AG04449 (cell line): ENCODE data around the gene NUDT22.
"Not testable (repeated sequence)": the region's sequence is repeated elsewhere in the genome, so short reads cannot be mapped to it uniquely, and the experiment has no call there.

Experiments
- CTCF ChIA-PET: fragments of 350-600 bp; formaldehyde crosslinking; extraction: SDS; loops from one replicate; lab custom pipeline; 2021; ENCODE audit warnings: antibody characterized with exemption; lab: Yijun Ruan, JAX
- POLR2A ChIA-PET: fragments of 400-600, 350-600 bp; formaldehyde crosslinking; extraction: SDS; loops from one replicate; lab custom pipeline; 2020; ENCODE audit warnings: antibody characterized with exemption, inconsistent platforms; lab: Yijun Ruan, JAX
- DNase-seq: peaks from one replicate; pipeline ENCODE4 v3.0.0-alpha.2; 2010; ENCODE audit warnings: low read depth, low spot score
- H3K4me3 ChIP-seq: 2 replicates; pipeline ENCODE4 v1.5.1; 2011; ENCODE audit warnings: low read depth, mild to moderate bottlenecking, control low read depth, low read length
- TF ChIP-seq, protein P1 (sequence below): IDR thresholded peaks from one replicate; pipeline ENCODE4 v1.5.1; 2011; ENCODE audit warnings: mild to moderate bottlenecking, moderate library complexity, low read length, control low read depth, inconsistent platforms; ENCODE audit not compliant: insufficient read depth; ENCODE audit errors: missing control alignments

NUDT22 gene

DNA sequence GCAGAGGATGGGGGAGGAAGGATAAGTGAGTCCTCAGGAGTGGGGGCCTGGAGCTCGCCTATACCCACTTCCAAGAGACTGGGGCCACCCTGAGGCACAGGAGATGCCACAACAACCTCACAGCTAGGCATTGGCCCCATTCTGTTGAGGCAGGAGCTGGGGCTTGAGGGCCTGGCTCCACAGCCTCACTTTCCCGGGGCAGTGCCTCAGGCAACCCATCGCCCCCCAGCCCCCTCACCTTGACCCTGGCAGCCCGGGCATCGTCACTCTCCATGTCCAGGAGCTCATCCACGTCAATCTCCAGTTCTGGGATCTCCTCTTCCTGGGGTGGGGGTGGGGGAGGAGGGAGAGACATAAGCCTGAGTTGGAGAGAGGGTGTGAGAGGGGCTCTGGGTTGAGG, 18.9 kb downstream of the NUDT22 start:
- ChIA-PET CTCF (interaction anchor here (1.3 to 10.8 kb wide), 5 partner anchors 9 to 110 kb away, joined by 3 to 224 read pairs (median 103); partner anchors contain the start of genes CATSPERZ, ESRRA and FERMT3), POLR2A (interaction anchor here (0.6 to 7.1 kb wide), 10 partner anchors 12 to 64 kb away, joined by 3 to 61 read pairs (median 4); partner anchors contain the start of genes DNAJC4, NUDT22 and TRPT1)
- peak overlapping the region; percentile 88 for H3K4me3 ChIP-seq
- DNase-seq, result no peak
- TF ChIP-seq, protein P1, sequence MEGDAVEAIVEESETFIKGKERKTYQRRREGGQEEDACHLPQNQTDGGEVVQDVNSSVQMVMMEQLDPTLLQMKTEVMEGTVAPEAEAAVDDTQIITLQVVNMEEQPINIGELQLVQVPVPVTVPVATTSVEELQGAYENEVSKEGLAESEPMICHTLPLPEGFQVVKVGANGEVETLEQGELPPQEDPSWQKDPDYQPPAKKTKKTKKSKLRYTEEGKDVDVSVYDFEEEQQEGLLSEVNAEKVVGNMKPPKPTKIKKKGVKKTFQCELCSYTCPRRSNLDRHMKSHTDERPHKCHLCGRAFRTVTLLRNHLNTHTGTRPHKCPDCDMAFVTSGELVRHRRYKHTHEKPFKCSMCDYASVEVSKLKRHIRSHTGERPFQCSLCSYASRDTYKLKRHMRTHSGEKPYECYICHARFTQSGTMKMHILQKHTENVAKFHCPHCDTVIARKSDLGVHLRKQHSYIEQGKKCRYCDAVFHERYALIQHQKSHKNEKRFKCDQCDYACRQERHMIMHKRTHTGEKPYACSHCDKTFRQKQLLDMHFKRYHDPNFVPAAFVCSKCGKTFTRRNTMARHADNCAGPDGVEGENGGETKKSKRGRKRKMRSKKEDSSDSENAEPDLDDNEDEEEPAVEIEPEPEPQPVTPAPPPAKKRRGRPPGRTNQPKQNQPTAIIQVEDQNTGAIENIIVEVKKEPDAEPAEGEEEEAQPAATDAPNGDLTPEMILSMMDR, result no peak

GRCh38 chr11:64245401-64245796, 19.3 kb downstream of the NUDT22 start:
- ChIA-PET POLR2A (interaction anchor here (0.6 to 7.1 kb wide), 12 partner anchors 8 to 64 kb away, joined by 3 to 61 read pairs (median 4); partner anchors contain the start of genes DNAJC4, NUDT22, STIP1 and TRPT1), CTCF (interaction anchor here (1.3 to 10.8 kb wide), 5 partner anchors 8 to 109 kb away, joined by 3 to 224 read pairs (median 103); partner anchors contain the start of genes CATSPERZ, ESRRA and FERMT3)
- H3K4me3 ChIP-seq, result peak overlapping the region; percentile 88
- TF ChIP-seq, protein P1, result no peak
- DNase-seq, result no peak

GRCh38 chr11:64245797-64246620, 19.9 kb downstream of the NUDT22 start:
- CTCF ChIA-PET, result interaction anchor here (1.3 to 10.8 kb wide), 6 partner anchors 8 to 109 kb away, joined by 3 to 224 read pairs (median 54); partner anchors contain the start of genes CATSPERZ, ESRRA and FERMT3

DNA sequence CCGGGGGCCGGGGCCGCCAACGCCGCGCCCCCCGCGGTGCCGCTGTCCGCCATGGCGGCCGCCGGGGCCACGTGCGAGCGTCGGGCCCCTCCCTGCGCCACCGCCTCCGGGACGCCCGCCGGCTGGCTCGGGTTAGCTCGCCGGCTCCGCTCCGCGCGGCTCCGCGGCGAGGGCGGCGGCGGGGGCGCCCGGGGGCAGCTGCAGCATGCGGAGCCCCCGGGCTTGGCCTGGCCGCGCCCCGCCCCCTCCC, 20.5 kb downstream of the NUDT22 start:
- peak overlapping the region; percentile 88 for H3K4me3 ChIP-seq
- POLR2A ChIA-PET, result interaction anchor here (0.6 to 7.1 kb wide), 7 partner anchors 9 to 532 kb away, joined by 3 to 61 read pairs (median 4); partner anchors contain the start of genes PRDX5 and TRMT112
- not testable (repeated sequence) for DNase-seq
- CTCF ChIA-PET, result interaction anchor here (1.5 to 10.8 kb wide), 5 partner anchors 9 to 108 kb away, joined by 3 to 224 read pairs (median 103); partner anchors contain the start of genes CATSPERZ, ESRRA and FERMT3

More at GRCh38 chr11:64245797-64246620, 19.9 kb downstream of the NUDT22 start:
- peak; percentile 55 for DNase-seq
- POLR2A ChIA-PET, result interaction anchor here (0.6 to 7.1 kb wide), 17 partner anchors 9 to 533 kb away, joined by 3 to 61 read pairs (median 4); partner anchors contain the start of genes NUDT22, PRDX5, STIP1 and TRMT112
- peak overlapping the region; percentile 88 for H3K4me3 ChIP-seq
- TF ChIP-seq, protein P1, result no peak

GRCh38 chr11:64246871-64247728, 21.0 kb downstream of the NUDT22 start, which contains the start of gene PPP1R14B:
PPP1R14B (minus strand) TSS chr11:64246943; CDS start chr11:64246673, 270 bp downstream.
- H3K4me3 ChIP-seq, result peak within 1 kb of the TSS; percentile 88
- ChIA-PET POLR2A (interaction anchor here (0.5 to 7.1 kb wide), 4 partner anchors 10 to 70 kb away, joined by 3 to 61 read pairs (median 4); partner anchors contain the start of genes PRDX5 and TRMT112), CTCF (interaction anchor here (0.8 to 10.8 kb wide), 7 partner anchors 8 to 108 kb away, joined by 3 to 224 read pairs (median 6); partner anchors contain the start of genes CATSPERZ, ESRRA and FERMT3)
- TF ChIP-seq, protein P1, result no peak
- no peak for DNase-seq
